GM21717 (cell line): Measurements from ENCODE around the gene RAB3B.
A peak's percentile ranks its signal among the peaks of the same experiment; 100 is the strongest.

Experiments
- ATAC-seq: cut with Tn5 transposase; IDR thresholded peaks from one replicate; pipeline ENCODE4 v1.9.1; 2021; ENCODE audit warnings: mild to moderate bottlenecking, moderate library complexity; ENCODE audit not compliant: unreplicated experiment

The RAB3B gene

GRCh38 chr1:51957618-51958017 is 32.9 kb downstream of the RAB3B start:
- ATAC-seq: no peak

DNA sequence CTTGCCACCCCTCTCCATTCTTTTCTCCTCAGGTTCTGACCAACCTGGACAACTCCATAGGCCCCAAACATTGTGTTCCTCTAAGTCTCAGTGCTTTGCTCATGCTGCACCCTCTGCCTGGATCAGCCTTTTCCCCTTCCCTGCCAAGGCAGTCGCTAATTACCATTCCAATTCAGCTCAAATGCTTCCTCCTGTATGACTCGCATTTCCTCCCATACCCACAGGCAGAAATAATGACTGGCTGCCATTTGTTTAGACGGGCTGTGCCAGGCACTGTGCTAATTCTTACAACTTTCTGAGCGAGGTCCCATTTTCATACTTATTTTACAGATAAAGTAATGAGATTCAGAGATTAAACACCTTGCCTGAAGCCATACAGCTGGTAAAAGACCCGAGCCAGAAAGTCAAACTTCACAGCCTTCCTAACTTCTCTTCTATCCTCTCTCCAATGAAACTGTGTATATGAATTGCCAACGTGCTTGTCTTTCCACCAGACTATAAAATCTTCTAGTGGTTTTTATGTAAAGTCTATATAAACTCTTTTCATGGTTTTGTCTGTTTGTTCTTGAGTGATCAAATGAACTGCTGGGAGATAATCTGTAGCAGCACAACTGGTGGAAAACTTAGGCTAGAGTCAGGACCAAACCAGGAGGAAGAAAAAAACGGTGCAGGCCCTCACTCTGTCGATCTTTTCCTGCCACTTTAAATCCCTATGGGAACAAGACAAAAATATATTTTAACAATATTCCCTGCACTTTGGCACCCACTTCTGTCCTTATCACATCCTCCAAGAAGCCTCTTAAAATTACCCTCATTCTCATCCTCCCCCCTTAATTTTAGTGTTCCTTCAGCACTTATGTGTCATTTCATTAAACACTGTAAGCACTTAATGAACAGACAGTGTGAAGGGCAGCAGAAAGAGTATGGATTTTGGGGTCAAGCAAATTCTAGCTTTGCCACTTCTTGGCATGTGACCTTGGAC is 33.7 kb downstream of the RAB3B start:
- ATAC-seq: no peak

- peak; percentile 56 for ATAC-seq
Measured at GRCh38 chr1:51955797-51956527, 34.5 kb downstream of the RAB3B start.

- ATAC-seq: no peak
Measured at GRCh38 chr1:51954783-51955182, 35.7 kb downstream of the RAB3B start.

GRCh38 chr1:51953079-51953478 is 37.4 kb downstream of the RAB3B start:
- no peak for ATAC-seq

DNA sequence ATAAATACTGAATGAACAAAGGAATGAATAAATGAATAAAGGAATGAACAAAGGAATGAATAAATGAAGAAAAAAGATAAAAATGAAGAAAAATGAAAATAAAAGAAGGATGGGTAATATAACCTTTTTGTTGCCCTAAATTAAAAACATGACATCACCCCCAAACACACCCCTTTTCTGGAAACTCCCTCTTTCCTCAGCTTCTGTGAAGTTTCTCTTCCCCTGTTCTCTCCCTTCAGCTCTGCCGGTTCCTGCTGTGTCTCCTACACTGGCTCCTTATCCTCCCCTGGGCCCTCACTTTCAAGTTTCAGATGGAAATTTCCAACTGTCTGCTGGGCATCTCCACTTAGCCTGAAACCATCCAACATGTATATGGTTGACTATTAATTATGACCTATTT is 37.9 kb downstream of the RAB3B start:
- no peak for ATAC-seq

DNA sequence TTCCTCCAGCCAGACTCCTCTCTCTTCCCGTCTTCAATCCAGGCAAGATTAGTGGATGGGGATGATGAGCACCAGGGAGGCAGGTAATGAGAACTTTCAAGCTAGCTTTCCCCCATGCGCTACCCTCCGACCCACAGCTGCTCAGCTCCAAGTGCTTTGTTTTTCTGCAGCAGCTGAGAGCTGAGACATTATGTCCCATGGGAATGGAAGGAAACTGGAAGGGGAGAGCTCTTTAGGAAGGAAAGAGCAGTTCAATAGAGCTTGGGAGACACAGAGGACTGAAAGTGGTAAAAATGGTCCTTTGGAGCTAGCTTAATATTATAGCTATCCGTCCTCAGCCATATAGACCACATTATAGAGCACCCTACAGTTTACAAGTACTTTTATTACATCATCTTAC is 39.8 kb downstream of the RAB3B start:
- ATAC-seq: no peak

GRCh38 chr1:51949014-51949702 is 41.3 kb downstream of the RAB3B start:
- no peak for ATAC-seq

GRCh38 chr1:51948491-51948915 is 42.0 kb downstream of the RAB3B start:
- no peak for ATAC-seq

- ATAC-seq: no peak
Measured at GRCh38 chr1:51946300-51946699, 44.2 kb downstream of the RAB3B start.

DNA sequence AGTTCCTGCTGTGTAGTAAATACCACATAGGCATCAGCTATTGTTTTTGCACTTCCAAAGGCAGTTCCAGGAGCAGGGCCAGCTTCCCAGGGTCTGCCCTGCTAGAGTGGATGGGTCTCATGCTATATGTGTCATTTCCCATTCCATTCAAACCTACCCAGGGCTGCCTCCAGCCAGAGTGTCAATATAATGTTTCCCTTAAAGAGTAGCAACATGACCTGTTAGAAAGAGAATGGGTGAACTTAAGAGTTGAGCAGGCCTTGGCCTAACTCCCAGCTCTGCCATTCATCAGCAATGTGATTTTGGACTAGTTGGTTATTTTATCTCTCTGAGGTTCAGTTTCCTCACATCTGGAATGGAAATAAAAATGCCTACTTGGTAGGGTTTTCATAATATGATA is 44.9 kb downstream of the RAB3B start:
- ATAC-seq: no peak

GRCh38 chr1:51942281-51942680 is 48.2 kb downstream of the RAB3B start:
- no peak for ATAC-seq

- no peak for ATAC-seq
Measured at GRCh38 chr1:51941528-51941927, 49.0 kb downstream of the RAB3B start.

DNA sequence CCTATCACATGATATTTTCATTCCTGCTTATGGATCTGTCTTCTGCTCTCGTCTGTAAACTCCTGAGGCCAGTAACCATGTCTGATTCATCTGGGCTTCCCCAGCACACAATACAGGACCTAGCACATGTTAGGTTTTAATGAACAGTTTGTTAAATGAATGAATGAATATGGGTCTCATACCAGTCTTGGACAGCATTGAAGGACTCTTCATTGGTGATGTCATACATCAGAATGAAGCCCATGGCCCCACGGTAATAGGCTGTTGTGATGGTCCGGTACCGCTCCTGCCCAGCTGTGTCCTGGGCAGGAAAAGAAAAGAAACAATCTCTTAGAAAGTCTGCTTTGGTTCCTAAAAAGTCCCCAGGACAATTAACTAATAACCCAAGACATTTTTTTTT is 53.4 kb downstream of the RAB3B start:
- no peak for ATAC-seq

DNA sequence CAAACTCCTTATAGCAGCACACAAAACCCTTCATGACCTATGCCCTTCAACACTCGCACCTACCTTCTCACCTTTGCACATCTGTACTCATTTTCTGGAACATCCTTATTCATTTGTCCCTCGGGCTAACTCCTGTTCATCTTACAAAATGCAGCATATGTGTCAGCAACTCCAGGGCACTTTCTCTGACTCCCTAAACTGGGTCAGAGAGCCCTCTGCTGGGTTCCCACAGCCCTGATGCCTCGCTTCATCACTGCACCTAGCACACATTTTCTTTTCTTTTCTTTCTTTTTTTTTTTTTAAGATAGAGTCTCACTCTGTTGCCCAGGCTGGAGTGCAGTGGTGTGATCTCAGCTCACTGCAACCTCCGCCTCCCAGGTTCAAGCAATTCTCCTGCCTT is 54.0 kb downstream of the RAB3B start:
- no peak for ATAC-seq

GRCh38 chr1:51933344-51933743 is 57.2 kb downstream of the RAB3B start:
- no peak for ATAC-seq

GRCh38 chr1:51930329-51930728 is 60.2 kb downstream of the RAB3B start:
- no peak for ATAC-seq

DNA sequence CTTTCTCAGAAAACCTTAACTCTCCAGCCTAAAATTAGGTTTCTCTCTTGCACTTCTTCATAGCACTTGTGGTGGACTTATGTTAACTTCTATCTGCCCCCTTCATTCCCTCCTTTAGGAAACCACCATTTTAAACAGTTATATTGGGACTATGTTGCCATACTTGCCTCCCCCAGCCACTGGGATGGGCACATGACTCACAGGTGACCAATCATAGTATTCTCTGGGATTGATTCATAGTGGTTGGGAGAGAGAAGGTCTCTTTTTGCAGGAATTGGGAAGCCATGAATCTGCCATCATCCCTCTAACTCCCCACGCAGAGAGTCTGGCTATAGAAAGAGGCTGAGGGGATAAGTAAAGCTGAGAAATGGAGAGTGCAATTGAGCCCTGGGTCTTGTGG is 61.6 kb downstream of the RAB3B start:
- no peak for ATAC-seq

GRCh38 chr1:51927029-51927428 is 63.5 kb downstream of the RAB3B start:
- ATAC-seq: no peak

GRCh38 chr1:51926171-51926812 is 64.2 kb downstream of the RAB3B start:
- no peak for ATAC-seq

GRCh38 chr1:51924455-51924854 is 66.0 kb downstream of the RAB3B start:
- ATAC-seq: no peak
